Trophoblast cell (in vitro differentiated cells and primary cell): ENCODE data around the gene ANO10.

ENCODE experiments used
- DNase-seq, 2 donors: peaks; one replicate each; pipeline ENCODE4 v3.0.0-alpha.2; 2016
- H2AFZ ChIP-seq: 2 replicates; pipeline ENCODE4 v1.6.1; 2013; ENCODE audit warnings: low read length, moderate library complexity, mild to moderate bottlenecking; ENCODE audit not compliant: insufficient read depth, poor library complexity
- H2AK5ac ChIP-seq: 2 replicates; pipeline ENCODE4 v1.6.1; 2013; ENCODE audit warnings: mild to moderate bottlenecking, low read length
- H2BK120ac ChIP-seq: 2 replicates; pipeline ENCODE4 v1.6.1; 2013; ENCODE audit warnings: low read length, mild to moderate bottlenecking, moderate library complexity; ENCODE audit not compliant: insufficient read depth, poor library complexity
- H2BK12ac ChIP-seq: 2 replicates; pipeline ENCODE4 v1.6.1; 2013; ENCODE audit warnings: mild to moderate bottlenecking, low read length, moderate library complexity
- H2BK5ac ChIP-seq: 2 replicates; pipeline ENCODE4 v1.6.1; 2013; ENCODE audit warnings: low read length, low read depth, moderate library complexity, mild to moderate bottlenecking; ENCODE audit not compliant: poor library complexity
- H3K14ac ChIP-seq: 2 replicates; pipeline ENCODE4 v1.6.1; 2013; ENCODE audit warnings: mild to moderate bottlenecking, low read length
- H3K18ac ChIP-seq: 2 replicates; pipeline ENCODE4 v1.6.1; 2013; ENCODE audit warnings: mild to moderate bottlenecking, low read length
- H3K23ac ChIP-seq: 2 replicates; pipeline ENCODE4 v1.6.1; 2013; ENCODE audit warnings: low read length
- H3K27ac ChIP-seq: 2 replicates; pipeline ENCODE4 v1.5.1; 2013; ENCODE audit warnings: low read depth, mild to moderate bottlenecking, inconsistent platforms, low read length, moderate library complexity
- H3K27me3 ChIP-seq: 2 replicates; pipeline ENCODE4 v1.6.1; 2013; ENCODE audit warnings: inconsistent platforms, mild to moderate bottlenecking, low read length, moderate library complexity; ENCODE audit not compliant: insufficient read depth
- H3K36me3 ChIP-seq, 2 experiments: 1 replicate in 1 of 2; 2 replicates in 1 of 2; pipeline ENCODE4 v1.6.1; 2013; ENCODE audit warnings: low read length in 2 of 2, mild to moderate bottlenecking in 2 of 2, moderate library complexity in 1 of 2; ENCODE audit not compliant: insufficient read depth in 2 of 2, control insufficient read depth in 1 of 2
- H3K4ac ChIP-seq: 2 replicates; pipeline ENCODE4 v1.6.1; 2013; ENCODE audit warnings: low read depth, mild to moderate bottlenecking, low read length, moderate library complexity
- H3K4me1 ChIP-seq, 2 experiments: 1 replicate in 1 of 2; 2 replicates in 1 of 2; pipeline ENCODE4 v1.6.1; 2013; ENCODE audit warnings: low read length in 2 of 2, mild to moderate bottlenecking in 2 of 2, moderate library complexity in 1 of 2; ENCODE audit not compliant: insufficient read depth in 2 of 2, control insufficient read depth in 1 of 2
- H3K4me2 ChIP-seq: 2 replicates; pipeline ENCODE4 v1.6.1; 2013; ENCODE audit warnings: inconsistent platforms, mild to moderate bottlenecking, low read length, moderate library complexity
- H3K4me3 ChIP-seq: 2 replicates; pipeline ENCODE4 v1.5.1; 2013; ENCODE audit warnings: mild to moderate bottlenecking, low read depth, low read length, inconsistent platforms
- H3K79me1 ChIP-seq: one replicate; pipeline ENCODE4 v1.6.1; 2013; ENCODE audit warnings: low read length
- H3K79me2 ChIP-seq: 2 replicates; pipeline ENCODE4 v1.6.1; 2013; ENCODE audit warnings: low read length, mild to moderate bottlenecking; ENCODE audit not compliant: control insufficient read depth, insufficient read depth, poor library complexity
- H3K9ac ChIP-seq: 2 replicates; pipeline ENCODE4 v1.6.1; 2013; ENCODE audit warnings: mild to moderate bottlenecking, low read length
- H3K9me3 ChIP-seq: 2 replicates; pipeline ENCODE4 v1.6.1; 2013; ENCODE audit warnings: low read depth, mild to moderate bottlenecking, control low read depth, inconsistent platforms, low read length; ENCODE audit not compliant: insufficient read depth
- H4K12ac ChIP-seq: 2 replicates; pipeline ENCODE4 v1.6.1; 2013; ENCODE audit warnings: low read depth, mild to moderate bottlenecking, low read length, moderate library complexity
- H4K8ac ChIP-seq: 2 replicates; pipeline ENCODE4 v1.6.1; 2013; ENCODE audit warnings: low read depth, mild to moderate bottlenecking, low read length, moderate library complexity
- H4K91ac ChIP-seq: one replicate; pipeline ENCODE4 v1.6.1; 2013; ENCODE audit warnings: low read depth, mild to moderate bottlenecking, low read length, moderate library complexity
- WGBS: extraction: QIAGEN DNeasy Blood & Tissue Kit; methylation state at CpG from one replicate; pipeline ENCODE4 v1.1.7; 2013; ENCODE audit warnings: missing lambda C conversion rate; ENCODE audit not compliant: insufficient read length, insufficient coverage; ENCODE audit errors: extremely low coverage; 5-methylcytosine and 5-hydroxymethylcytosine counted together

Gene ANO10

DNA sequence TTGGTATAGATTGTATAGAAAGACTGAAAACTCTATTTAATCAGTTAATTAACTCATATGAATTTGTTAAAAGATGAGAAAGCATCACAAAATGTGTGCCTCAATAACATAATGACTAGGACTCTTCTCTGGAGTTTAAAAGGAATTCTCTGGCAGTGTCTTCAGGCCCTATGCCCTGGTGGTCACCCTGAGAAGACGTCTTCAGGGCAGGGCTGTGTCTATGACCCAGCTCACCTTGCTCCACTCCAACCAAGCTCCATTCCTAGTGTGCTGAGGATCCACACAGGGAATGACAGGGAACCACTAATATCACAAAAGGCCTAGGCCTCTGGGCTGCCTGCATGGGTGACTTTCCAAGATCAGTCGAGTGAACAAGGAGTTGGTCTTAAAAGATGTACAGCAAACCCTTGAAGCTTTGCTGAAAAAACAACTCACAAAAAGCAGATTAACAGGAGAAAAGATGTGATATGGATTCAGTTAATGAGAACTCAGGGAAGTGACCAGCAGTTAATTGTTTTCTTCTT, 178.9 kb downstream of the ANO10 start:
- Histone ChIP-seq H3K4me3 (no peak overlapping the region), H3K9me3 (no peaks in the 10 kb centered on the region), H3K9ac (no peak overlapping the region), H3K4me2 (peak overlapping the region; percentile 14), H2AFZ (no peak overlapping the region), H3K36me3 (no peaks in the 10 kb centered on the region), H3K4ac (no peak overlapping the region), H3K27me3 (no peaks in the 10 kb centered on the region), H3K18ac (no peak overlapping the region), H4K91ac (no peak overlapping the region), H2BK120ac (no peak overlapping the region), H2AK5ac (no peak overlapping the region), H3K14ac (no peak overlapping the region), H4K8ac (no peak overlapping the region), H2BK5ac (no peak overlapping the region), H4K12ac (no peak overlapping the region), H3K79me1 (no peaks in the 10 kb centered on the region), H3K23ac (no peak overlapping the region), H2BK12ac (no peak overlapping the region), H3K79me2 (no peaks in the 10 kb centered on the region), H3K4me1 (no peaks in the 10 kb centered on the region), H3K27ac (no peak overlapping the region)
- WGBS, result no CpG with 5 or more reads among the region's 2 CpGs
- DNase-seq, result no peak

DNA sequence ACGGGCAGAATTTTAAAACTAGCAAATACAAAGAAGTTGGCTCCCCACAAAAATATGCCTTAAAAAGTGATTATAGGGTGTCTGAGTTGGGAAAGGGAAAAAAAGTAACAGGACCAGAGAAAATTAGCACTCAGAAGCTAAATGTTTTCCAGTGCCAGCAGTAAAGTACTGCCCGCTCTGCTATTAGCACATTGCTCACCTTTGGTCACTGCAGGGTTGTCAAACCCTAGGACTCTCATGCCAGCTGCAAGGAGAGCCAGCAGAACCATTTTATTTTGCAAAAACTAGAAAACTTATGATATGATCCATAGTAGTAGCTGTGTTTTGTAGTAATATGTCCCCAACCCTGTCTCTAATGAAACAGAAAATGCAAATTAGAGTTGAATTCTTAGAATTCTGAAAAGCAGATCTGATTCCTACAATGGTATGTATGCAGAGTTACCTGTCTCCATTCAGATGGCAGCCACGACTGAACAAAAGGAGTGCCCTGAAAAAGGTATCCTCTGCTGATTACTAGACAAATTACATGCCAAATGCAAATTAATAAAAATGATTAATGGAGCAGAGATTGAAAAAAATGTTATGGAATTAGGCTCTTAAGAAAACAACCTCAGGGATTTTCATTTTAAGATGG, 185.2 kb downstream of the ANO10 start:
- Histone ChIP-seq H3K9me3 (no peaks in the 10 kb centered on the region), H3K23ac (peak overlapping the region; percentile 78), H2BK12ac (no peak overlapping the region), H3K4me2 (no peak overlapping the region), H3K27me3 (no peaks in the 10 kb centered on the region), H2AFZ (no peak overlapping the region), H3K9ac (no peak overlapping the region), H3K4me3 (no peak overlapping the region), H3K14ac (no peak overlapping the region), H4K91ac (no peak overlapping the region), H3K18ac (no peak overlapping the region), H3K79me2 (no peaks in the 10 kb centered on the region), H2BK120ac (no peak overlapping the region), H3K79me1 (no peaks in the 10 kb centered on the region), H4K8ac (no peak overlapping the region), H2BK5ac (no peak overlapping the region), H3K36me3 (no peaks in the 10 kb centered on the region), H2AK5ac (no peak overlapping the region), H3K27ac (no peak overlapping the region), H4K12ac (no peak overlapping the region), H3K4me1 (peaks cover 0 to 1% of the 10 kb centered on the region in 2 experiments), H3K4ac (no peak overlapping the region)
- WGBS, result no CpG with 5 or more reads among the region's 3 CpGs
- DNase-seq, result no peak

DNA sequence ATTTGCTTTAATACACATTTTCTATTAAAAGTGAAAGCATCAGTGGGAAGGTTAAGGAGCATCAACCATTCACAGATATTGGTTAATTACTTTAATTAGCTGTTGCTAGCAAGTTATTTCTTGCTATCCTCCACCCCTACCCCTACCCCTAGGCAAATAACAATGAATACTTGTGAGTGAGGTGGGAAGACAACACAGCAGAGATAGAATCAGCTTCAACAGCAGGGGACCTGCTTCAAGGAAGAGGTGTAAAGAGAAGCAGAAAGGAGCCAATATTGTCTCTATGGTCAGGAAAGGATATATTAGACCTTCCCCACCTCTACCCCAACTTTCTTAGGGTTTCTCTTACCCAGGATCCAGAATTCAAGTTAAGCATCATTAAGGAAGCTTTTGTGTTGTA, 186.1 kb downstream of the ANO10 start:
- Histone ChIP-seq H3K9ac (no peak overlapping the region), H2BK12ac (no peak overlapping the region), H3K79me1 (no peaks in the 10 kb centered on the region), H3K18ac (no peak overlapping the region), H3K79me2 (no peaks in the 10 kb centered on the region), H3K14ac (no peak overlapping the region), H3K9me3 (no peaks in the 10 kb centered on the region), H2BK120ac (no peak overlapping the region), H3K4ac (no peak overlapping the region), H2AFZ (no peak overlapping the region), H3K4me1 (peaks cover 0 to 1% of the 10 kb centered on the region in 2 experiments), H2BK5ac (no peak overlapping the region), H4K12ac (no peak overlapping the region), H2AK5ac (no peak overlapping the region), H3K36me3 (no peaks in the 10 kb centered on the region), H3K4me2 (no peak overlapping the region), H3K27ac (no peak overlapping the region), H4K91ac (no peak overlapping the region), H3K23ac (no peak overlapping the region), H3K27me3 (no peaks in the 10 kb centered on the region), H4K8ac (no peak overlapping the region), H3K4me3 (no peak overlapping the region)
- no peak for DNase-seq

DNA sequence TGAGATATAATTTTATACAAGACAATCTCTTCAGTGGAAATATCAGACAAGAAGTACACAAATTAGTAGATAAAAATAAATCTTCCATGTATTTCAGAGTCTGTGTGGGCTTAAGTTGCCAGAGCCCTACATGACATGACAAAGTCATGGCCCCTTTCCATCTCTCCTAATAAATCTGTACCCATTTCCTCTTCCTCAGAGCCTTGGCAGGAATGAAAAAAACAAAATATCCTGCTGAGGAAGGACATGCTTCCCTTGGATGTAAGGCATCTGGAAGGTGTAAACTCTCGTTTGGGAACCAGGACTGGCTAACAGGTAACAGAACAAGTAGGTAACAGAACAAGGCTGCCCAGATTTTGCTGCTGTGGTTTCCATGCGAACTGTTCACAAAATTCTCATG, 187.4 kb downstream of the ANO10 start:
- no peaks in the 10 kb centered on the region for H3K79me2 ChIP-seq
- WGBS, result no CpG with 5 or more reads among the region's 2 CpGs

More for the DNA sequence above, 187.4 kb downstream of the ANO10 start:
- H3K4me2 ChIP-seq, result no peak overlapping the region
- H3K4me3 ChIP-seq, result no peak overlapping the region
- H2BK12ac ChIP-seq, result no peak overlapping the region
- H4K91ac ChIP-seq, result no peak overlapping the region
- no peak overlapping the region for H4K12ac ChIP-seq
- DNase-seq, result no peak
- no peak overlapping the region for H2AK5ac ChIP-seq
- H2BK5ac ChIP-seq, result no peak overlapping the region
- H2AFZ ChIP-seq, result no peak overlapping the region
- H2BK120ac ChIP-seq, result no peak overlapping the region
- no peak overlapping the region for H3K27ac ChIP-seq
- H3K23ac ChIP-seq, result no peak overlapping the region
- no peak overlapping the region for H3K9ac ChIP-seq
- no peaks in the 10 kb centered on the region for H3K36me3 ChIP-seq
- H3K27me3 ChIP-seq, result no peaks in the 10 kb centered on the region
- no peak overlapping the region for H4K8ac ChIP-seq
- H3K4ac ChIP-seq, result no peak overlapping the region
- H3K9me3 ChIP-seq, result no peaks in the 10 kb centered on the region
- no peak overlapping the region for H3K18ac ChIP-seq
- peaks cover 0 to 1% of the 10 kb centered on the region in 2 experiments for H3K4me1 ChIP-seq
- no peaks in the 10 kb centered on the region for H3K79me1 ChIP-seq
- H3K14ac ChIP-seq, result no peak overlapping the region
